Right ventricle myocardium inferior (tissue), 1 donor: ENCODE results near the gene SH3GL1. TPM values are rescaled to one million over a fixed set of nuclear protein-coding genes. Genes with fewer than 3 reads are reported as not detected.
A peak's percentile ranks its signal among the peaks of the same experiment; 100 is the strongest.

Source experiments
- ATAC-seq: fragments of 200-7000 bp; cut with Tn5 transposase; one replicate; pipeline ENCODE4 v1.9.1; 2020; ENCODE audit warnings: mild to moderate bottlenecking, moderate library complexity
- DNase-seq: peaks from one replicate; pipeline ENCODE4 v3.0.0; 2021; ENCODE audit errors: missing footprints
- intact Hi-C: fragments of 100-400 bp; cut with DNase I; formaldehyde crosslinking; loops from one replicate; pipeline ENCODE4 v1.11.0; 2022
- total RNA-seq: library from RNA; stranded (reverse); fragmentation: NEBNext Ultra II Directional; extraction: Animal tissue kit (Norgen Biotek cat#: 25700); gene quantifications from one replicate; pipeline ENCODE4 v1.2.1, GENCODE V29; 2021
- donor health status: DM: no; HTN: yes; CAD: no; lungs with severe emphysema.

Gene SH3GL1
- total RNA-seq, 1 donor from 2014 or later, result 22.0 TPM

GRCh38 chr19:4369888-4370260, 30.5 kb downstream of the SH3GL1 start:
- ATAC-seq (no peak), DNase-seq (no peak)
- intact Hi-C loops, result no loop called here

- intact Hi-C loops, result no loop called here
- ATAC-seq, result no peak
- DNase-seq, result no peak
Measured at GRCh38 chr19:4369109-4369887, 31.0 kb downstream of the SH3GL1 start.

- no peak for DNase-seq
- peak; percentile 1 for ATAC-seq
- intact Hi-C loops, result no loop called here
Measured at GRCh38 chr19:4368128-4368820, 32.1 kb downstream of the SH3GL1 start.

GRCh38 chr19:4367781-4368127, 32.6 kb downstream of the SH3GL1 start:
- intact Hi-C loops, result no loop called here
- ATAC-seq (no peak), DNase-seq (no peak)

- intact Hi-C loops, result no loop called here
- DNase-seq, result no peak
- no peak for ATAC-seq
Measured at GRCh38 chr19:4367336-4367723, 33.0 kb downstream of the SH3GL1 start.

- no peak for DNase-seq
- no peak for ATAC-seq
- intact Hi-C loops, result no loop called here
Measured at GRCh38 chr19:4366666-4367335, 33.5 kb downstream of the SH3GL1 start.

GRCh38 chr19:4365791-4366665, 34.3 kb downstream of the SH3GL1 start:
- DNase-seq (no peak), ATAC-seq (no peak)
- intact Hi-C loops, result no loop called here

GRCh38 chr19:4365341-4365740, 35.0 kb downstream of the SH3GL1 start:
- DNase-seq, result no peak
- no peak for ATAC-seq
- intact Hi-C loops, result no loop called here

- intact Hi-C loops, result no loop called here
- DNase-seq (no peak), ATAC-seq (no peak)
Measured at GRCh38 chr19:4363571-4364304, 36.6 kb downstream of the SH3GL1 start.

GRCh38 chr19:4362831-4363545, 37.4 kb downstream of the SH3GL1 start:
- intact Hi-C loops, result no loop called here
- no peak for DNase-seq
- no peak for ATAC-seq

GRCh38 chr19:4362101-4362828, 38.1 kb downstream of the SH3GL1 start:
- DNase-seq (no peak), ATAC-seq (no peak)
- intact Hi-C loops, result no loop called here

GRCh38 chr19:4361152-4362046, 38.9 kb downstream of the SH3GL1 start:
- ATAC-seq (no peak), DNase-seq (no peak)

GRCh38 chr19:4360641-4361151, 39.7 kb downstream of the SH3GL1 start:
- intact Hi-C loops, result no loop called here
- DNase-seq (no peak), ATAC-seq (no peak)

More at GRCh38 chr19:4361152-4362046, 38.9 kb downstream of the SH3GL1 start:
- intact Hi-C loops, result no loop called here

- DNase-seq (no peak), ATAC-seq (no peak)
- intact Hi-C loops, result no loop called here
Measured at GRCh38 chr19:4360081-4360569, 40.2 kb downstream of the SH3GL1 start.

- DNase-seq (no peak), ATAC-seq (no peak)
- intact Hi-C loops, result no loop called here
Measured at GRCh38 chr19:4359627-4360000, 40.7 kb downstream of the SH3GL1 start.
